ENCODE data around the gene CEMIP. TPM values are rescaled to one million over a fixed set of nuclear protein-coding genes. Genes with fewer than 3 reads are reported as not detected.

The CEMIP gene
- total RNA-seq, 4 donors from 2014 or later: 0.04 TPM; not detected in 3

DNA sequence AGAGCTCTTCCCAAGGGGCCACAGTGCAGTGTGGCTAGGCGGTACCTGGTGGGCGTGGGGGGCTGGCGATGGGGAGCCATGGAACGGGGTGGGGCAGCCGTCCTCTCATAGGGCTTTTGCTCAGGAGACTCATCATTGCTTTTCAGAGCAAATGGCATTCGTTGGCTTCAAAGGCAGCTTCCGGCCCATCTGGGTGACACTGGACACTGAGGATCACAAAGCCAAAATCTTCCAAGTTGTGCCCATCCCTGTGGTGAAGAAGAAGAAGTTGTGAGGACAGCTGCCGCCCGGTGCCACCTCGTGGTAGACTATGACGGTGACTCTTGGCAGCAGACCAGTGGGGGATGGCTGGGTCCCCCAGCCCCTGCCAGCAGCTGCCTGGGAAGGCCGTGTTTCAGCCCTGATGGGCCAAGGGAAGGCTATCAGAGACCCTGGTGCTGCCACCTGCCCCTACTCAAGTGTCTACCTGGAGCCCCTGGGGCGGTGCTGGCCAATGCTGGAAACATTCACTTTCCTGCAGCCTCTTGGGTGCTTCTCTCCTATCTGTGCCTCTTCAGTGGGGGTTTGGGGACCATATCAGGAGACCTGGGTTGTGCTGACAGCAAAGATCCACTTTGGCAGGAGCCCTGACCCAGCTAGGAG lies 169.6 kb downstream of the CEMIP start:
- peaks cover 0 to 55% of the 10 kb centered on the region in 2 donors for H3K36me3 ChIP-seq
- no peak overlapping the region for H3K27ac ChIP-seq
- ATAC-seq (no peak), DNase-seq (no peak)
- no peak for TF ChIP-seq POLR2A (IDR thresholded peaks at IDR 0.05)
- TF ChIP-seq, protein P1, sequence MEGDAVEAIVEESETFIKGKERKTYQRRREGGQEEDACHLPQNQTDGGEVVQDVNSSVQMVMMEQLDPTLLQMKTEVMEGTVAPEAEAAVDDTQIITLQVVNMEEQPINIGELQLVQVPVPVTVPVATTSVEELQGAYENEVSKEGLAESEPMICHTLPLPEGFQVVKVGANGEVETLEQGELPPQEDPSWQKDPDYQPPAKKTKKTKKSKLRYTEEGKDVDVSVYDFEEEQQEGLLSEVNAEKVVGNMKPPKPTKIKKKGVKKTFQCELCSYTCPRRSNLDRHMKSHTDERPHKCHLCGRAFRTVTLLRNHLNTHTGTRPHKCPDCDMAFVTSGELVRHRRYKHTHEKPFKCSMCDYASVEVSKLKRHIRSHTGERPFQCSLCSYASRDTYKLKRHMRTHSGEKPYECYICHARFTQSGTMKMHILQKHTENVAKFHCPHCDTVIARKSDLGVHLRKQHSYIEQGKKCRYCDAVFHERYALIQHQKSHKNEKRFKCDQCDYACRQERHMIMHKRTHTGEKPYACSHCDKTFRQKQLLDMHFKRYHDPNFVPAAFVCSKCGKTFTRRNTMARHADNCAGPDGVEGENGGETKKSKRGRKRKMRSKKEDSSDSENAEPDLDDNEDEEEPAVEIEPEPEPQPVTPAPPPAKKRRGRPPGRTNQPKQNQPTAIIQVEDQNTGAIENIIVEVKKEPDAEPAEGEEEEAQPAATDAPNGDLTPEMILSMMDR (IDR thresholded peaks at IDR 0.05 in 4 of 5, conservative IDR thresholded peaks at IDR 0.05 in 1 of 5): no peak
- H3K4me1 ChIP-seq: no peaks in the 10 kb centered on the region
- no peaks in the 10 kb centered on the region for H3K9me3 ChIP-seq
- H3K27me3 ChIP-seq: no peaks in the 10 kb centered on the region
- intact Hi-C loops (cut with DNase I; ENCODE audit: low total_unique reads) (loop anchor here (10.0 kb wide), 1 partner anchor 876 kb away; no protein-coding TSS in a partner anchor), in situ Hi-C loops (cut with MboI; ENCODE audit: low sequenced_read_pairs in 4 of 4) (no loop called here)
- no peak overlapping the region for H3K4me3 ChIP-seq

DNA sequence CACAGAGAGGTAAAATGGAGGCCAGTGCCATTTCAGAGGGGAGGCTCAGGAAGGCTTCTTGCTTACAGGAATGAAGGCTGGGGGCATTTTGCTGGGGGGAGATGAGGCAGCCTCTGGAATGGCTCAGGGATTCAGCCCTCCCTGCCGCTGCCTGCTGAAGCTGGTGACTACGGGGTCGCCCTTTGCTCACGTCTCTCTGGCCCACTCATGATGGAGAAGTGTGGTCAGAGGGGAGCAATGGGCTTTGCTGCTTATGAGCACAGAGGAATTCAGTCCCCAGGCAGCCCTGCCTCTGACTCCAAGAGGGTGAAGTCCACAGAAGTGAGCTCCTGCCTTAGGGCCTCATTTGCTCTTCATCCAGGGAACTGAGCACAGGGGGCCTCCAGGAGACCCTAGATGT lies 170.6 kb downstream of the CEMIP start:
- Histone ChIP-seq H3K4me3 (no peak overlapping the region), H3K27ac (no peak overlapping the region), H3K4me1 (no peaks in the 10 kb centered on the region), H3K27me3 (no peaks in the 10 kb centered on the region), H3K36me3 (peaks cover 0 to 55% of the 10 kb centered on the region in 2 donors), H3K9me3 (no peaks in the 10 kb centered on the region)
- DNase-seq (no peak), ATAC-seq (no peak)
- TF ChIP-seq, protein P1 (IDR thresholded peaks at IDR 0.05 in 4 of 5, conservative IDR thresholded peaks at IDR 0.05 in 1 of 5): no peak
- TF ChIP-seq POLR2A (IDR thresholded peaks at IDR 0.05): no peak
- in situ Hi-C loops (cut with MboI; ENCODE audit: low sequenced_read_pairs in 4 of 4) (loop anchor here in 2 of 4 donors (25.0 kb wide), 2 partner anchors 162 to 387 kb away; partner anchors contain the start of gene CEMIP (in 1 of the 2)), intact Hi-C loops (cut with DNase I; ENCODE audit: low total_unique reads) (loop anchor here (10.0 kb wide), 1 partner anchor 875 kb away; no protein-coding TSS in a partner anchor)

DNA sequence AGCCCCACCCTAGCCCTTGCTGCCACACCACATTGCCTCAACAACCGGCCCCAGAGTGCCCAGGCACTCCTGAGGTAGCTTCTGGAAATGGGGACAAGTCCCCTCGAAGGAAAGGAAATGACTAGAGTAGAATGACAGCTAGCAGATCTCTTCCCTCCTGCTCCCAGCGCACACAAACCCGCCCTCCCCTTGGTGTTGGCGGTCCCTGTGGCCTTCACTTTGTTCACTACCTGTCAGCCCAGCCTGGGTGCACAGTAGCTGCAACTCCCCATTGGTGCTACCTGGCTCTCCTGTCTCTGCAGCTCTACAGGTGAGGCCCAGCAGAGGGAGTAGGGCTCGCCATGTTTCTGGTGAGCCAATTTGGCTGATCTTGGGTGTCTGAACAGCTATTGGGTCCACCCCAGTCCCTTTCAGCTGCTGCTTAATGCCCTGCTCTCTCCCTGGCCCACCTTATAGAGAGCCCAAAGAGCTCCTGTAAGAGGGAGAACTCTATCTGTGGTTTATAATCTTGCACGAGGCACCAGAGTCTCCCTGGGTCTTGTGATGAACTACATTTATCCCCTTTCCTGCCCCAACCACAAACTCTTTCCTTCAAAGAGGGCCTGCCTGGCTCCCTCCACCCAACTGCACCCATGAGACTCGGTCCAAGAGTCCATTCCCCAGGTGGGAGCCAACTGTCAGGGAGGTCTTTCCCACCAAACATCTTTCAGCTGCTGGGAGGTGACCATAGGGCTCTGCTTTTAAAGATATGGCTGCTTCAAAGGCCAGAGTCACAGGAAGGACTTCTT lies 171.3 kb downstream of the CEMIP start:
- intact Hi-C loops (cut with DNase I; ENCODE audit: low total_unique reads) (no loop called here), in situ Hi-C loops (cut with MboI; ENCODE audit: low sequenced_read_pairs in 4 of 4) (loop anchor here in 2 of 4 donors (25.0 kb wide), 2 partner anchors 163 to 388 kb away; partner anchors contain the start of gene CEMIP (in 1 of the 2))
- Histone ChIP-seq H3K9me3 (no peaks in the 10 kb centered on the region), H3K4me3 (no peak overlapping the region), H3K27ac (no peak overlapping the region), H3K4me1 (no peaks in the 10 kb centered on the region), H3K27me3 (no peaks in the 10 kb centered on the region), H3K36me3 (peaks cover 0 to 55% of the 10 kb centered on the region in 2 donors)
- no peak for DNase-seq
- TF ChIP-seq, protein P1 (IDR thresholded peaks at IDR 0.05 in 4 of 5, conservative IDR thresholded peaks at IDR 0.05 in 1 of 5): no peak
- TF ChIP-seq POLR2A (IDR thresholded peaks at IDR 0.05): no peak
- no peak for ATAC-seq

DNA sequence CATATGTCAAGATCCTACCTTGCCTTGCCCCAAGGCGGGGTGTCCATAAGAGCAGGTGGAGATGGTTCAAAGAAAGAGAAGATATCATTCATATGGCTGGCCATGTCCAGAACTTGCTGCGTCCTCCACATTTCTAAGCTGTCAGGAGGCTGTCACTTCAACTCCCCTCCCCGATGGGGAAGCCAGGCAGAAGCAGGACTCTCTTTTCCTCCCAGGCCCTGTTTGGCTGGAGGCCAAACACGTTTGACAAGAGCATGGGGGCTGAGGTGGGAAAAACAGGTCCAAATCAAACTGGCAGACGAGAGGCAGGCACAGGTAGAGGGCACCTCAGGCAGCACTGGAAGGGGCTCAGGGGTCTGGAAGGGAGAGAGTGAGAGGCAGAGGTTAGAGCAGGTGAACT lies 172.8 kb downstream of the CEMIP start:
- DNase-seq: no peak

More for the DNA sequence above, 172.8 kb downstream of the CEMIP start:
- no peak for ATAC-seq
- in situ Hi-C loops (cut with MboI; ENCODE audit: low sequenced_read_pairs in 4 of 4): loop anchor here in 2 of 4 donors (25.0 kb wide), 2 partner anchors 165 to 390 kb away; partner anchors contain the start of gene CEMIP (in 1 of the 2)
- H3K27me3 ChIP-seq: no peaks in the 10 kb centered on the region
- no peaks in the 10 kb centered on the region for H3K9me3 ChIP-seq
- H3K4me1 ChIP-seq: no peaks in the 10 kb centered on the region
- no peak overlapping the region for H3K27ac ChIP-seq
- TF ChIP-seq POLR2A (IDR thresholded peaks at IDR 0.05): no peak
- TF ChIP-seq, protein P1 (IDR thresholded peaks at IDR 0.05 in 4 of 5, conservative IDR thresholded peaks at IDR 0.05 in 1 of 5): no peak
- H3K36me3 ChIP-seq: peaks cover 0 to 43% of the 10 kb centered on the region in 2 donors
- intact Hi-C loops (cut with DNase I; ENCODE audit: low total_unique reads): no loop called here
- no peak overlapping the region for H3K4me3 ChIP-seq
